SK-N-MC (cell line): ENCODE results near the gene ADARB1.
"Not testable (repeated sequence)": the region's sequence is repeated elsewhere in the genome, so short reads cannot be mapped to it uniquely, and the experiment has no call there.

Source experiments
- DNase-seq: peaks from one replicate; pipeline ENCODE4 v3.0.0-alpha.2; 2011; ENCODE audit warnings: low read depth, low spot score
- H3K27ac ChIP-seq: fragments of 200-600 bp; sonication (generic); 2 replicates; pipeline ENCODE4 v1.5.1; 2016; ENCODE audit warnings: mixed run types
- H3K36me3 ChIP-seq: fragments of 200-600 bp; sonication (generic); 2 replicates; pipeline ENCODE4 v1.6.1; 2017; ENCODE audit warnings: antibody characterized with exemption, low read length, mixed read lengths; ENCODE audit not compliant: insufficient read depth
- H3K4me3 ChIP-seq: fragments of 200-600 bp; sonication (generic); 2 replicates; pipeline ENCODE4 v1.5.1; 2016
- H3K9ac ChIP-seq: fragments of 200-600 bp; sonication (generic); 2 replicates; pipeline ENCODE4 v1.8.0; 2017; ENCODE audit warnings: mixed run types, mixed read lengths; ENCODE audit not compliant: insufficient read length
- H3K9me3 ChIP-seq: fragments of 200-600 bp; sonication (generic); 2 replicates; pipeline ENCODE4 v1.6.1; 2017; ENCODE audit warnings: low read depth, mild to moderate bottlenecking, antibody characterized with exemption, low read length, moderate library complexity, mixed read lengths
- EZH2 ChIP-seq: fragments of 200-600 bp; sonication (generic); IDR thresholded peaks from one replicate; pipeline ENCODE4 v1.6.1; 2017; ENCODE audit warnings: antibody characterized with exemption
- FOXP2 ChIP-seq: optimal IDR thresholded peaks from 2 replicates; pipeline ENCODE3; 2011; ENCODE audit warnings: mild to moderate bottlenecking, moderate library complexity; ENCODE audit not compliant: insufficient read depth; ENCODE audit errors: extremely low read length, control extremely low read depth
- POLR2AphosphoS5 ChIP-seq: IDR thresholded peaks from 2 replicates; pipeline ENCODE4 v1.6.1; 2012; ENCODE audit warnings: mild to moderate bottlenecking, low read depth, low read length, borderline replicate concordance

The ADARB1 gene

DNA sequence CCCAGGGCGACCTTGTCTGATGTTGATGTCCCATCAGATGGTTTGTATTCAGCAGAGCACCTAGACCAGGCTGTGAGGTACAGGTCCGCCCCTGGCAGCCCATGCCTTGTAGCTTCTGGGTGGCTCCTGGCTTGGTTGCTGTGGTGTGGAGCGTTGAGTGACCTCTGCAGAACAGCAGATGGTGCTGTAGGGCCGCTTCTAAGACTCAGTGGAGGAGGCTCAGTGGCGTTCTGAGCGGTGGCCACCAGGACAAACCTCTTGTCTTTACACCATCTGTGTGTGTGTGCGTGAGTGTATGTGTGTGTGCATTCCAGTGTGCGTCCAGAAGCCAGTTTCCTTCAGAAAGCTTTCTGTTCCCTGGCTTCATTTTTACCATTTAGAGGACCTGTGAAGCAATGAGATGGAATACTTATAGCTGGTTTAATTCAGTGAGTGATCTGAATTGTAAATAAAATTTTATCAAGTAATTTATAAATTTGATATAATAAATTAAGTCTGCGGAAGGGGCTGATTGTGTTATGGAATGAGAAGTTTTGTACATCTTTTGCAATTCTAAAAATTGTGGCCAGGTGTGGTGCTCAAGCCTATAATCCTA is 66.1 kb downstream of the ADARB1 start:
- Histone ChIP-seq H3K9me3 (no peaks in the 10 kb centered on the region), H3K27ac (no peak overlapping the region), H3K9ac (no peak overlapping the region), H3K36me3 (peaks cover 8% of the 10 kb centered on the region; the same call in 1 of the 2 replicates), H3K4me3 (no peak overlapping the region)
- peak; percentile 34 for DNase-seq
- TF ChIP-seq EZH2, result no peak
- no peak for TF ChIP-seq FOXP2
- no peak for TF ChIP-seq POLR2AphosphoS5

DNA sequence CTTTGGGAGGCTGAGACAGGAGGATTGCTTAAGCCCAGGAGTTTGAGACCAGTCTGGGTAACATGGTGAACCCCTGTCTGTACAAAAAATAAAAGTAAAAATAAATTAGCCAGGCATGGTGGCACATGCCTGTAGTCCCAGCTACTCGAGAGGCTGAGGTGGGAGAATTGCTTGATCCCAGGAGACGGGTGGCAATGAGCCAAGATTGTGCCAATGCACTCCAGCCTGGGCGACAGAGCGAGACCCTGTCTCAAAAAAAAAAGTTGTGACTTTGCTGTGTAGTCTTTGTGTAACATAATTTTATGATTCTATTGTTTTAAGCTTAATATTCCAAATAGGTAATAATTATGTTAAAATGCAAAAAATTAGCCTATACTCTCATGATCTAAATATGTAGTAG is 66.6 kb downstream of the ADARB1 start:
- DNase-seq, H3K27ac ChIP-seq, H3K9ac ChIP-seq, H3K9me3 ChIP-seq, H3K4me3 ChIP-seq: not testable (repeated sequence)
- H3K36me3 ChIP-seq, result peaks cover 12% of the 10 kb centered on the region; the same call in 1 of the 2 replicates

DNA sequence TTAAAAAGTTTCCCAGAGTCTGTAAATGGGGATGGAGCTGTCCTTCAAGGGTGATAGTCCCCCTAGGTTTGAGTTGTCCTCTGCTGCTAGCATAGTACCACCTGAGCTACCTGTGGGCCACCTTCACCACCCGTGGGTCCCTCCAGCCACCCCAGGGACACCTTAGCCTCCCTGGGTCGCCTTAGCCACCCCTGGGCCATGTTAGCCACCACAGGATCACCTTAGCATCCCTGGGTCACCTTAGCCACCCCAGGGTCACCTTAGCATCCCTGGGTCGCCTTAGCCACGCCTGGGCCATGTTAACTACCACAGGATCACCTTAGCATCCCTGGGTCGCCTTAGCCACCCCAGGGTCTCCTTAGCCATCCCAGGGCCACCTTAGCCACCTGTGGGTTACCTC is 67.1 kb downstream of the ADARB1 start:
- TF ChIP-seq FOXP2, result no peak
- TF ChIP-seq POLR2AphosphoS5, result no peak
- no peak for TF ChIP-seq EZH2
- DNase-seq, result no peak
- no peak overlapping the region for H3K27ac ChIP-seq
- no peak overlapping the region for H3K4me3 ChIP-seq
- H3K9ac ChIP-seq, result no peak overlapping the region
- H3K9me3 ChIP-seq, result no peaks in the 10 kb centered on the region
- peaks cover 12% of the 10 kb centered on the region; the same call in 1 of the 2 replicates for H3K36me3 ChIP-seq

DNA sequence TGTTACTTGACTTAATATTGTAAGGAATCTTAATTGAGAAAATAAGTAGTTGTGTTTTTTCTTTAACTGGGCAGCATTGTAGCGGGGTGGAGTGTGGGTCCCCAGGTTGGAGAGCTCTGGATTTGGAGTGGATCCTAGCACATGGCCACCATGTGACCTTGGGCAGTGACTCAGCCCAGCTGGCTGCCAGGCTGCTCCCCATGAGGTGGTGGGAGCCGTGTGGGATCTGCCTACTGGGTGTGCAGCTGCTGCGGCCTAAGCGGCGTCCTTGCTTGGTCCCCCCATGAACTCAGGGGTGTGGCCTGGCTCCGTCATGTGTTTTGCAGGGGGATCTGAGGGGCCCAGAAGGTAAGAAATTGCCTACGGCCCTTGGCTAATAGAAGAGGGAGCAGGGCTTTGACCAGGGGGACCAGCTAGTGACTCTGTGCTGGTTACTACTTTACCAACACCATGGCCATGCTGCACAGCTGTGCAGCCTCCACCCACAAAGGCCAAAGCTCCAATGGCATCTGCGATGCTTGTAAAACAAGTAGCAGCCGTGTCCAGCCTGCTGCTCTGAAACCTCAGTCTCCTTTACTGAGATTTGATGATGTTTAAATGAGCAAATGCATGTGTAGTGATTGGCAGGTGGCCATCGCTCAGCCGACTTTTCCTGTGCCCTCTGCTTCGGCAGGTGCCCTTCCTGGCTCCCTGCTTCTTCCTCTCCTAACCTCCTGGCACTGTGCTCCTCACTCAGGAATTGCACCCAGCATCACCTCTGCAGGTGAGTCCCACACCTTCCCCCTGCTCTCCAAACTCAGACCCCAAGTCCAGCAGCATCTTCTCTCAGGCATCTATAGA is 68.3 kb downstream of the ADARB1 start:
- DNase-seq, result no peak
- TF ChIP-seq EZH2 (no peak), POLR2AphosphoS5 (no peak), FOXP2 (no peak)
- Histone ChIP-seq H3K9ac (no peak overlapping the region), H3K4me3 (no peak overlapping the region), H3K27ac (no peak overlapping the region), H3K9me3 (no peaks in the 10 kb centered on the region), H3K36me3 (peaks cover 12% of the 10 kb centered on the region; the same call in 1 of the 2 replicates)

DNA sequence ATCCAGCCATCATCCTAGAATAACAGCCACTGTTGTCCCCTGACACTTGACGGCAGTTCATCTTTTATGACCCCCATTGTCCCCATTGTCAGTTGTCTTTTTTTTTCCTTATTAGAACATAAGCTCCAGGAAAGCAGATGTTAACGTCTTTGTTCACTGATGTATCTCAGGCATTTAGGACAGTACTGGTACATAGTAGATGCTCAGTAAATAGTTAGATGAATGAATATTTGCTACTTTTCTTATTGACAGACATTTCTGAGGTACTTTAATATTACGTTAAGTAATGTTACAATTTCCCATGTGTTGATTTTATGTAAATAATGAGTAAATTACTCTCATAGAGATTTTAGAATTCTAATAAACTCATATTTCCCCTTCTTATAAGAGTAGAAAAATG is 69.5 kb downstream of the ADARB1 start:
- Histone ChIP-seq H3K9me3 (no peaks in the 10 kb centered on the region), H3K27ac (no peak overlapping the region), H3K36me3 (peaks cover 12% of the 10 kb centered on the region; the same call in 1 of the 2 replicates), H3K4me3 (no peak overlapping the region), H3K9ac (no peak overlapping the region)
- DNase-seq, result no peak
- TF ChIP-seq POLR2AphosphoS5 (no peak), EZH2 (no peak), FOXP2 (no peak)

DNA sequence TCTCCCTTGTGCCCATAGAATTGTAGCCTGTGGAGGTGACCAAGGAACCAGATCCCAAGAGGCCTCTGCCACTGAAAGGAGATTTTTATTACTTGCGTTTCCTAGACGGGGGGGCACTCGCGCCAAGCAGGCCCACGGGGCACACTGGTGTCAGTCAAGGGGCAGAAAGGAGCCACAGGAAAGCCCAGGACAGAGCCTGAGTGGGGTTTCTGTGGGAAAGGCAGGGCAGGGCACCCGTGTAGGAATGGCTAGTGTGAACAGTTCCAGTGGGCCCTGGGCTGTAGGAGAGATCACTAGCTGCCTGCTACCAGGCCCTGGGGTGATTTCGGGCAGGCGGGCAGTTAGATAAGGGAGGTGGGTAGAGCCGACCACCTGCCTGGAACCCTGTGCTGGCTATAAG is 70.8 kb downstream of the ADARB1 start:
- Histone ChIP-seq H3K9ac (no peak overlapping the region), H3K36me3 (peaks cover 12% of the 10 kb centered on the region; the same call in 1 of the 2 replicates), H3K27ac (no peak overlapping the region), H3K9me3 (no peaks in the 10 kb centered on the region), H3K4me3 (no peak overlapping the region)
- no peak for TF ChIP-seq POLR2AphosphoS5
- TF ChIP-seq EZH2, result no peak
- no peak for TF ChIP-seq FOXP2
- DNase-seq, result no peak

DNA sequence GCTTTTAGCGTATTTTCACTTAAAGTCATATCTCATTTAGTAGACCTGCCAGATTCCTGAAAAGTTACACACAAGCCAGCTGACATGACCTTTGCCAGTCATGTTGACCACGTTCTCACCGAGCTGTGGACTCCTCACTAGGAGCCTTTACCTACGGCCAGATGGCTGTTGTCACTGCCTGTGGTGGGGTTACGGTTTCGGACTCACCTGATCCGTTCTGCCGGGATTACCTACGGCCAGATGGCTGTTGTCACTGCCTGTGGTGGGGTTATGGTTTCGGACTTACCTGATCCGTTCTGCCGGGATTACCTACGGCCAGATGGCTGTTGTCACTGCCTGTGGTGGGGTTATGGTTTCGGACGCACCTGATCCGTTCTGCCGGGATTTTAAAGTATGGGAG is 71.5 kb downstream of the ADARB1 start:
- DNase-seq, H3K9me3 ChIP-seq, H3K27ac ChIP-seq, H3K4me3 ChIP-seq, H3K9ac ChIP-seq: not testable (repeated sequence)
- H3K36me3 ChIP-seq, result peaks cover 12% of the 10 kb centered on the region; the same call in 1 of the 2 replicates

DNA sequence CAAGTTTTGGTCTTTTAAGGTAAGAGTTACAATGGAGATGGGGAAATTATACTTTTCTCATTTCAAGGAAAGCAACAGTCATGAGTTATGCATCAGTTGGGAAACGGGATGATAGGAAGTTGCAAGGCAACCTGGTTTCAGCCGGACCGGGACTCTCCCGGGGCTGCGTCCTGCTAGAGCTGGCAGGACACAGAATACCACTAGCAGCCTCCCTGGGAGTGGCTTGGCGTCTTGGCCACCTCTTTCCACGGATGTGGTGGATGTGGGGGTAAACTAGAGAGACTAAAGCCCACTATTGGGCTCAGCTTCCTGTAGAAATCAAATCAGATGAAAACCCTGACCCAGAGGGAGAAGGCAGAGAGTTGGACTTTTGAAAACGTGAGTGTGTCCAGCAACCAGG is 71.9 kb downstream of the ADARB1 start:
- TF ChIP-seq EZH2 (no peak), POLR2AphosphoS5 (no peak)
- Histone ChIP-seq H3K4me3 (no peak overlapping the region), H3K36me3 (peaks cover 12% of the 10 kb centered on the region; the same call in 1 of the 2 replicates), H3K9ac (no peak overlapping the region), H3K27ac (peak overlapping the region; percentile 32; the same call in 1 of the 2 replicates), H3K9me3 (no peaks in the 10 kb centered on the region)
- DNase-seq, result no peak

DNA sequence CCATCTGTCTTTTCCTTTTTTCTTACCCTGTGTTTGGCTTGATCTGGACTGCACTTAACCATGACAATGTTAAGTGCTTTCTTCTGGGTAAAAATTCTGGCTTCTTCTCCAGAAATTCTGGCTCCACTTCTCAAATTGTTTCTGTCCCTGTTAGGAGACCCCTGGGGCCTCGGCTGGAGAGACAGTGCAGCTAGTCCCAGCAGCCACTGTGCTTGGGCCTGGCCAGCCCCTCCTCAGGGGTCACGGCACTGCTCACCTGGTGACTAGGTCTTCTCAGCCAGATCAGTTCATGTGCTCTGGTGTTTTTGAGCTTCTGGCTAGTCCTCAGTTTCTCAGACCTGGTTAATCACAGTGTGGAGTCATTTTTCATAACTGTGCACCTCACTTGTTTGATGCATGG is 72.4 kb downstream of the ADARB1 start:
- Histone ChIP-seq H3K27ac (peak overlapping the region; percentile 32; the same call in 1 of the 2 replicates), H3K9me3 (no peaks in the 10 kb centered on the region), H3K9ac (no peak overlapping the region), H3K36me3 (peaks cover 12% of the 10 kb centered on the region; the same call in 1 of the 2 replicates), H3K4me3 (no peak overlapping the region)
- no peak for DNase-seq
- TF ChIP-seq FOXP2 (no peak), POLR2AphosphoS5 (no peak), EZH2 (no peak)
